Gastrocnemius medialis (tissue), 4 donors: ENCODE results near the gene IL4R. TPM values are rescaled to one million over a fixed set of nuclear protein-coding genes. Genes with fewer than 3 reads are reported as not detected.

Source experiments
- ATAC-seq, 2 donors: fragments of 150-250 bp; one replicate each; pipeline ENCODE4 v1.9.1; 2016
- DNase-seq, 2 donors: peaks; one replicate each; pipeline ENCODE4 v3.0.0-alpha.2; 2019
- H3K27ac ChIP-seq, 4 donors: fragments of 200-600 bp; sonication (generic); 1 replicate in 1 of 4; 2 replicates in 3 of 4; pipeline ENCODE4 v1.5.1; 2016 to 2018; ENCODE audit warnings: mild to moderate bottlenecking in 2 of 4, moderate library complexity in 1 of 4
- H3K27me3 ChIP-seq, 3 donors: fragments of 200-600 bp; sonication (generic) in 2 of 3; 1 replicate in 1 of 3; 2 replicates in 2 of 3; pipeline versions ENCODE4 v1.5.1 to v1.6.0; 2016 to 2019; ENCODE audit warnings: mild to moderate bottlenecking in 1 of 3, moderate library complexity in 1 of 3
- H3K36me3 ChIP-seq, 2 donors: fragments of 200-600 bp; sonication (generic) in 1 of 2; one replicate each; pipeline ENCODE4 v1.5.1; 2017 to 2018
- H3K4me1 ChIP-seq, 2 donors: fragments of 200-600 bp; sonication (generic) in 1 of 2; one replicate each; pipeline ENCODE4 v1.5.1; 2016 to 2017; ENCODE audit warnings: mild to moderate bottlenecking in 2 of 2
- H3K4me3 ChIP-seq, 4 donors: fragments of 200-600 bp; sonication (generic) in 3 of 4; 1 replicate in 1 of 4; 2 replicates in 3 of 4; pipeline ENCODE4 v1.5.1; 2016 to 2019; ENCODE audit warnings: mild to moderate bottlenecking in 2 of 4
- H3K9me3 ChIP-seq, 3 donors: fragments of 200-600 bp; sonication (generic) in 2 of 3; 1 replicate in 1 of 3; 2 replicates in 2 of 3; pipeline ENCODE4 v1.5.1; 2016 to 2019
- POLR2A ChIP-seq, 2 donors: fragments of 450-650 bp; IDR thresholded peaks; one replicate each; pipeline ENCODE4 v1.6.1; 2017; ENCODE audit warnings: antibody characterized with exemption in 2 of 2, mild to moderate bottlenecking in 2 of 2, moderate library complexity in 2 of 2
- in situ Hi-C, 4 donors: fragments of 200-750 bp; cut with MboI; loops; one replicate each; pipeline versions ENCODE4 v1.15.0 to v1.8.0; 2017; ENCODE audit warnings: low sequenced_read_pairs in 4 of 4
- intact Hi-C: fragments of 100-400 bp; cut with DNase I; formaldehyde crosslinking; loops from one replicate; pipeline ENCODE4 v1.15.1; 2023; ENCODE audit warnings: low total_unique reads
- total RNA-seq, 4 donors: library from RNA; depleted of rRNA; stranded (reverse); fragments of >200 nt; gene quantifications; one replicate each; pipeline versions ENCODE4 v1.1.0 to v1.2.3, GENCODE V29; 2016
- TF ChIP-seq, protein P1 (sequence below), 5 experiments: fragments of 450-650 bp in 3 of 5; fragments of 200-600 bp in 2 of 5; sonication (generic) in 2 of 5; IDR thresholded peaks in 4 of 5; conservative IDR thresholded peaks in 1 of 5; 1 replicate in 4 of 5; 2 replicates in 1 of 5; pipeline ENCODE4 v1.5.1; 2016 to 2019; ENCODE audit warnings: antibody characterized with exemption in 5 of 5, mild to moderate bottlenecking in 3 of 5, moderate library complexity in 3 of 5

The IL4R gene
- total RNA-seq, 4 donors from 2014 or later: 4.5 to 7.4 (median 6.5) TPM

DNA sequence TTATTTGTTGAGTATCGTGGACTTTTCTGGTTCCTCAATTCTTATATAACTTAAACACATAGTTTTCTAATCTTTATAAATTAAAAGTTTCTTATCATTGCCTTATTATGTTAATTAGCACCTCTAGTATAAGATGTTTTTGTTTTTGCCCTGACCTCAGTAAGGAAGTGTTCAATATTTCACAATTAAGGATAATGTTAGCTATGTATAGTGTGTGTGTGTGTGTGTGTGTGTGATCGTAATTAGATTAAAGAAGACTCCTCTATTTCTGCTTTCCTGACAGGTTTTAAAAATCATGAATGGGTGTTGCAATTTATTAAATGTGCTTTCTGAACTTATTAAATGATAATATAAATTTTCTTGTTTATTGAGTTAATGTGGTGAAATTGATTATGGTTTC is 100.2 kb downstream of the IL4R start:
- ATAC-seq (no peak), DNase-seq (no peak)
- in situ Hi-C loops: loop anchor here in 1 of 4 donors (10.0 to 25.0 kb wide), 2 partner anchors 59 to 102 kb away; partner anchors contain the start of gene IL4R

More for the DNA sequence above, 100.2 kb downstream of the IL4R start:
- H3K4me1 ChIP-seq: no peaks in the 10 kb centered on the region
- intact Hi-C loops: no loop called here
- H3K9me3 ChIP-seq: no peaks in the 10 kb centered on the region
- no peaks in the 10 kb centered on the region for H3K27me3 ChIP-seq
- TF ChIP-seq, protein P1, sequence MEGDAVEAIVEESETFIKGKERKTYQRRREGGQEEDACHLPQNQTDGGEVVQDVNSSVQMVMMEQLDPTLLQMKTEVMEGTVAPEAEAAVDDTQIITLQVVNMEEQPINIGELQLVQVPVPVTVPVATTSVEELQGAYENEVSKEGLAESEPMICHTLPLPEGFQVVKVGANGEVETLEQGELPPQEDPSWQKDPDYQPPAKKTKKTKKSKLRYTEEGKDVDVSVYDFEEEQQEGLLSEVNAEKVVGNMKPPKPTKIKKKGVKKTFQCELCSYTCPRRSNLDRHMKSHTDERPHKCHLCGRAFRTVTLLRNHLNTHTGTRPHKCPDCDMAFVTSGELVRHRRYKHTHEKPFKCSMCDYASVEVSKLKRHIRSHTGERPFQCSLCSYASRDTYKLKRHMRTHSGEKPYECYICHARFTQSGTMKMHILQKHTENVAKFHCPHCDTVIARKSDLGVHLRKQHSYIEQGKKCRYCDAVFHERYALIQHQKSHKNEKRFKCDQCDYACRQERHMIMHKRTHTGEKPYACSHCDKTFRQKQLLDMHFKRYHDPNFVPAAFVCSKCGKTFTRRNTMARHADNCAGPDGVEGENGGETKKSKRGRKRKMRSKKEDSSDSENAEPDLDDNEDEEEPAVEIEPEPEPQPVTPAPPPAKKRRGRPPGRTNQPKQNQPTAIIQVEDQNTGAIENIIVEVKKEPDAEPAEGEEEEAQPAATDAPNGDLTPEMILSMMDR (IDR thresholded peaks at IDR 0.05 in 4 of 5, conservative IDR thresholded peaks at IDR 0.05 in 1 of 5): no peak
- no peak for TF ChIP-seq POLR2A (IDR thresholded peaks at IDR 0.05)
- no peak overlapping the region for H3K4me3 ChIP-seq
- H3K36me3 ChIP-seq: no peaks in the 10 kb centered on the region
- no peak overlapping the region for H3K27ac ChIP-seq

Other genes starting within 250 kb of the IL4R start
- not detected for gene C16orf82, start 247.0 kb upstream of the IL4R start, total RNA-seq
- 1 to 10 TPM; 3.2 to 6.3 (median 5.1) TPM for gene KDM8, start 110.4 kb upstream of the IL4R start, total RNA-seq
- gene NSMCE1, start 45.2 kb upstream of the IL4R start, total RNA-seq: 10 to 100 TPM; 20.2 to 29.1 (median 22.0) TPM
- under 1 TPM in 1 of 4 donors, not detected in 3; 0.15 TPM for gene IL21R, start 88.2 kb downstream of the IL4R start, total RNA-seq
- gene GTF3C1, start 235.9 kb downstream of the IL4R start, total RNA-seq: 100 to 1,000 TPM in 1 of 4 donors, 10 to 100 TPM in 3; 52.0 to 108 (median 67.8) TPM
- gene KATNIP, start 236.2 kb downstream of the IL4R start, total RNA-seq: 10 to 100 TPM in 1 of 4 donors, 1 to 10 TPM in 3; 6.3 to 12.1 (median 7.7) TPM